Measurements from ENCODE around the gene P4HB. TPM values are rescaled to one million over a fixed set of nuclear protein-coding genes. Genes with fewer than 3 reads are reported as not detected.
A peak's percentile ranks its signal among the peaks of the same experiment; 100 is the strongest.

The P4HB gene
- total and polyA plus RNA-seq, 10 of the 15 experiments (the other 5 are each of a cell fraction or from before 2014, with no cell fraction given), result 4.7 to 549 (median 361) TPM

- no peak for TF ChIP-seq NFYB (IDR thresholded peaks at IDR 0.05; ENCODE audit: insufficient read depth, low read depth, low read length)
- no peak for TF ChIP-seq STAT3 (IDR thresholded peaks at IDR 0.05; ENCODE audit: low read depth, low read length)
- no peak for TF ChIP-seq CBFB (IDR thresholded peaks at IDR 0.05; ENCODE audit: low read depth)
- no peak for TF ChIP-seq REST (IDR thresholded peaks at IDR 0.05; ENCODE audit: low read depth, low read length)
- TF ChIP-seq MEF2A (IDR thresholded peaks at IDR 0.05; ENCODE audit: insufficient read depth, low read depth, low read length), result no peak
- TF ChIP-seq RAD51 (IDR thresholded peaks at IDR 0.05), result no peak
- no peak for TF ChIP-seq NR2C2 (IDR thresholded peaks at IDR 0.05; ENCODE audit: borderline replicate concordance, control insufficient read depth, insufficient read length, low read depth)
- no peak for TF ChIP-seq RAD21 (IDR thresholded peaks at IDR 0.05; ENCODE audit: insufficient read depth, low read depth, low read length)
- TF ChIP-seq RELA (IDR thresholded peaks at IDR 0.05; ENCODE audit: borderline replicate concordance, partially characterized antibody), result peak; percentile 33
- TF ChIP-seq ESRRA (IDR thresholded peaks at IDR 0.05; ENCODE audit: low read length), result no peak
- no peak for TF ChIP-seq IRF4 (IDR thresholded peaks at IDR 0.05; ENCODE audit: low read depth, low read length)
- no peak for TF ChIP-seq ZBTB40 (IDR thresholded peaks at IDR 0.05; ENCODE audit: borderline replicate concordance)
- TF ChIP-seq ZNF24 (IDR thresholded peaks at IDR 0.05), result 0 out of 2 replicates have a peak, but pooled peaks have one; percentile 35
- TF ChIP-seq NFXL1 (IDR thresholded peaks at IDR 0.05; ENCODE audit: borderline replicate concordance), result peak; percentile 96; the same call in 1 of the 2 replicates
- TF ChIP-seq ZNF217 (IDR thresholded peaks at IDR 0.05), result 0 out of 2 replicates have a peak, but pooled peaks have one; percentile 52
- TF ChIP-seq GATAD2B (conservative IDR thresholded peaks at IDR 0.05; ENCODE audit: low read depth), result peak; percentile 83
- TF ChIP-seq POLR2A (IDR thresholded peaks at IDR 0.05; ENCODE audit: low read depth, low read length), result peak; percentile 94
- TF ChIP-seq POU2F2 (IDR thresholded peaks at IDR 0.05; ENCODE audit: borderline replicate concordance, low read depth, low read length), result peak; percentile 90; the same call in 2 of the 3 replicates
- TF ChIP-seq MEF2B (IDR thresholded peaks at IDR 0.05; ENCODE audit: partially characterized antibody, poor library complexity, severe bottlenecking), result no peak
- TF ChIP-seq, protein P1, sequence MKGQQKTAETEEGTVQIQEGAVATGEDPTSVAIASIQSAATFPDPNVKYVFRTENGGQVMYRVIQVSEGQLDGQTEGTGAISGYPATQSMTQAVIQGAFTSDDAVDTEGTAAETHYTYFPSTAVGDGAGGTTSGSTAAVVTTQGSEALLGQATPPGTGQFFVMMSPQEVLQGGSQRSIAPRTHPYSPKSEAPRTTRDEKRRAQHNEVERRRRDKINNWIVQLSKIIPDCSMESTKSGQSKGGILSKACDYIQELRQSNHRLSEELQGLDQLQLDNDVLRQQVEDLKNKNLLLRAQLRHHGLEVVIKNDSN (IDR thresholded peaks at IDR 0.05; ENCODE audit: borderline replicate concordance, extremely low read length, insufficient read depth, low read depth, low read length), result no peak
- TF ChIP-seq CREM (IDR thresholded peaks at IDR 0.05; ENCODE audit: low read depth), result no peak
- TF ChIP-seq HDAC6 (IDR thresholded peaks at IDR 0.05; ENCODE audit: unreplicated experiment), result peak; percentile 81
- TF ChIP-seq HCFC1 (IDR thresholded peaks at IDR 0.05; ENCODE audit: low read length), result no peak
Observed at GRCh38 chr17:81859906-81860755, at the start of gene P4HB (continued).
